ENCODE measurements around the gene TPRX1. TPM values are rescaled to one million over a fixed set of nuclear protein-coding genes. Genes with fewer than 3 reads are reported as not detected.
A peak's percentile ranks its signal among the peaks of the same experiment; 100 is the strongest.

TPRX1 gene
- total and polyA plus RNA-seq, 8 donors: not detected

DNA sequence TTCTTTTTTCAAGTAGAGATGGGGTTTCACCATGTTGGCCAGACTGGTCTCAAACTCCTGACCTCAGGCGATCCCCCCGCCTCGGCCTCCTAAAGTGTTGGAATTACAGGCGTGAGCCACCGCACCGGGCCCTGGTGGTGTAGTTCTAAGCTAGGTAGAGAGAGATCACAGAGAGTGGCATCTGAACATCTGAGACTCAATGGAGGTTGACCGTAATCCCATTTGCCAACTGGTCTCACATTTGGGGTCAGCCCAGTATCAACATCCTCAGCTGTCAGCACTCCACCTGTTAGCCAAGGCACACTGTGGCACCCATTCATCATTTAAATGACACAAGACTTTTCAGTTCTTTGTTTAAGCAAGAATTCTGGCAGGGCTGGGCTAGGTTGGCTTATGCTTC, 17.8 kb downstream of the TPRX1 start:
- Histone ChIP-seq H3K9me3 (no peaks in the 10 kb centered on the region), H3K27ac (no peak overlapping the region), H3K27me3 (no peaks in the 10 kb centered on the region), H3K36me3 (peaks cover 33 to 61% (median 57%) of the 10 kb centered on the region in 4 donors), H3K4me1 (peaks cover 5 to 34% (median 21%) of the 10 kb centered on the region in 4 donors), H3K4me3 (no peak overlapping the region)
- DNase-seq: no peak
- intact Hi-C loops (cut with DNase I; ENCODE audit: low total_unique reads): no loop called here
- WGBS, 5 donors: 90 to 100% (median 93%) methylated on average over 5 to 7 of the region's 7 CpGs
- no peak for TF ChIP-seq POLR2AphosphoS5 (IDR thresholded peaks at IDR 0.05)
- no peak for TF ChIP-seq EP300 (IDR thresholded peaks at IDR 0.05)

DNA sequence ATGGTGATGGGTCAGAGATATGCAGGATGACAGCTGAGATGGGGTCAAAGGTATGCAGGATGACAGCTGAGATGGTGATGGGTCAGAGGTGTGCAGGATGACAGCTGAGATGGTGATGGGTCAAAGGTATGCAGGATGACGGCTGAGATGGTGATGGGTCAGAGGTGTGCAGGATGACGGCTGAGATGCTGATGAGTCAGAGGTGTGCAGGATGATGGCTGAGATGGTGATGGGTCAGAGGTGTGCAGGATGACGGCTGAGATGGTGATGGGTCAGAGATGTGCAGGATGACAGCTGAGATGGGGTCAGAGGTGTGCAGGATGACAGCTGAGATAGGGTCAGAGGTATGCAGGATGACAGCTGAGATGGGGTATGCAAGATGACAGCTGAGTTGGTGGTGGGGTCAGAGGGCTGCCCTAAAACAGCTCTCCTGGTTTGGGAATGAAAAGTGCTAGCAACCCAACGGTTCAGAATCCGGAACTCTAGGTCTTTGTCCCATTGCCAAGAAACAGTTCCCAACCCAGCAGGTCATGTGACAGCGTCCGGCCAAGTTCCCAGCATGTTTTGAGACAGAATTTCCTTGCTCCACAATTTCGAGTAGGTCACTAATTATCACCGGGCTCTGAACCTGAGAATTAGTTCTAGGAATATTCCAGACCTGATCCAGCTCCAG, 22.6 kb downstream of the TPRX1 start:
- Histone ChIP-seq H3K4me1 (peaks cover 40 to 59% (median 47%) of the 10 kb centered on the region in 4 donors), H3K4me3 (peak overlapping the region in 2 of 4 donors; percentile 78 to 93), H3K27me3 (no peaks in the 10 kb centered on the region), H3K27ac (peak overlapping the region in 3 of 5 donors; percentile 95 to 97 (median 95)), H3K36me3 (peaks cover 39 to 62% (median 59%) of the 10 kb centered on the region in 4 donors), H3K9me3 (no peaks in the 10 kb centered on the region)
- intact Hi-C loops (cut with DNase I; ENCODE audit: low total_unique reads): no loop called here
- 29 to 46% (median 37%) methylated on average over 9 of the region's 9 CpGs for WGBS, 5 donors
- DNase-seq: peak in 1 of 2 donors; percentile 35
- peak in 2 of 3 donors; percentile 20 to 36 for TF ChIP-seq POLR2AphosphoS5 (IDR thresholded peaks at IDR 0.05)
- TF ChIP-seq EP300 (IDR thresholded peaks at IDR 0.05): no peak
- TF ChIP-seq, protein P1, sequence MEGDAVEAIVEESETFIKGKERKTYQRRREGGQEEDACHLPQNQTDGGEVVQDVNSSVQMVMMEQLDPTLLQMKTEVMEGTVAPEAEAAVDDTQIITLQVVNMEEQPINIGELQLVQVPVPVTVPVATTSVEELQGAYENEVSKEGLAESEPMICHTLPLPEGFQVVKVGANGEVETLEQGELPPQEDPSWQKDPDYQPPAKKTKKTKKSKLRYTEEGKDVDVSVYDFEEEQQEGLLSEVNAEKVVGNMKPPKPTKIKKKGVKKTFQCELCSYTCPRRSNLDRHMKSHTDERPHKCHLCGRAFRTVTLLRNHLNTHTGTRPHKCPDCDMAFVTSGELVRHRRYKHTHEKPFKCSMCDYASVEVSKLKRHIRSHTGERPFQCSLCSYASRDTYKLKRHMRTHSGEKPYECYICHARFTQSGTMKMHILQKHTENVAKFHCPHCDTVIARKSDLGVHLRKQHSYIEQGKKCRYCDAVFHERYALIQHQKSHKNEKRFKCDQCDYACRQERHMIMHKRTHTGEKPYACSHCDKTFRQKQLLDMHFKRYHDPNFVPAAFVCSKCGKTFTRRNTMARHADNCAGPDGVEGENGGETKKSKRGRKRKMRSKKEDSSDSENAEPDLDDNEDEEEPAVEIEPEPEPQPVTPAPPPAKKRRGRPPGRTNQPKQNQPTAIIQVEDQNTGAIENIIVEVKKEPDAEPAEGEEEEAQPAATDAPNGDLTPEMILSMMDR (IDR thresholded peaks at IDR 0.05): no peak
- no peak for TF ChIP-seq POLR2A (IDR thresholded peaks at IDR 0.05)

DNA sequence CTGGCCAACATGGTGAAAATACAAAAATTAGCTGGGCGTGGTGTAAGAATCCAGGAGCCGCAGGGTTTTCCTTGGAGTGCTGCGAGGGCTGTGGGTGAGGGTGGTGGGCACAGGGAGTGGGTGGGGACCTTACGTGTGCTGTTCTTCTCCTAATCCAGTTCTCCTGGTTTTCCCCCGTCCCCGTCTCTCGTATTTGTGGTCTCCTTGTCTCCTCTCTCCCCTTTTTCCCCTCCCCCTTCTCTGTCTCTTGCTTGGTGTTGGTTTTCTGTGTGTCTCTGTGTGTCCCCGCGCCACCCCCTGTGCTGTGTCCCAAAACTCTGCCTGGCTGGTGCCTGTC, 24.2 kb downstream of the TPRX1 start:
- Histone ChIP-seq H3K4me3 (peak overlapping the region; percentile 78 to 93 (median 86)), H3K27me3 (no peaks in the 10 kb centered on the region), H3K27ac (peak overlapping the region; percentile 66 to 97 (median 95)), H3K4me1 (peaks cover 40 to 59% (median 49%) of the 10 kb centered on the region in 4 donors), H3K36me3 (peaks cover 30 to 46% (median 44%) of the 10 kb centered on the region in 4 donors), H3K9me3 (no peaks in the 10 kb centered on the region)
- no peak for DNase-seq
- WGBS, 5 donors: 60 to 81% (median 74%) methylated on average over 9 of the region's 9 CpGs
- TF ChIP-seq, protein P1 (IDR thresholded peaks at IDR 0.05): no peak
- intact Hi-C loops (cut with DNase I; ENCODE audit: low total_unique reads): no loop called here

DNA sequence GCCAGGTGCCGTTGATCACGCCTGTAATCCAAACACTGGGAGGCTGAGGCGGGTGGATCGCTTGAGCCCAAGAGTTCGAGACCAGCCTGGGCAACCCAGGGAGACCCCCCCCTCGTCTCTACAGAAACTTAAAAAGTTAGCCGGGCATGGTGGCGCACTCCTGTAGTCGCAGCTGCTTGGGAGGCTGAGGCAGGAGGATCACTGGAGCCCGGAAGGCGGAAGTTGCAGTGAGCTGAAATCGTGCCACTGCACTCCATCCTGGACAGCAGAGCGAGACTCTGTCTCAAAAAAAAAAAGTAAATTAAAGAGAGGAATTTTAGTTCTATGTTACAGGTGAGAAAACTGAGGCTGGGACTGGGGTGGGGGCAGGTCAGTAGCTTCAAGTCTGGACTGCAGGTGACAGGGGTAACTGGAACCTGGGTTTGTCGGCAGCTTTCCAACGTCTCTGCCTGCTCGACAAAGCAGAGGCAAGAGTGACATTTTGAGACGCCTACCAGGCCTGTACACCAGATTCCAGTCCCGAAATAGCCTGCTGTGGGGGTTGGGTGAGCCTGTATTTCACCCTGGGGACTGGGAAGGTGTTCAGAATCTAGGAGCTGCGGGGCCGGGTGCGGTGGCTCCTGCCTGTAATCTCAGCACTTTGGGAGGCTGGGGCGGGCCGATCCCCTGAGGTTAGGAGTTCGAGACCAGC, 24.7 kb downstream of the TPRX1 start:
- peak overlapping the region; percentile 66 to 97 (median 95) for H3K27ac ChIP-seq

More for the DNA sequence above, 24.7 kb downstream of the TPRX1 start:
- peak; percentile 58 to 74 for DNase-seq
- Histone ChIP-seq H3K4me3 (peak overlapping the region; percentile 78 to 93 (median 86)), H3K4me1 (peaks cover 40 to 59% (median 49%) of the 10 kb centered on the region in 4 donors), H3K27me3 (no peaks in the 10 kb centered on the region), H3K36me3 (peaks cover 25 to 41% (median 38%) of the 10 kb centered on the region in 4 donors), H3K9me3 (no peaks in the 10 kb centered on the region)
- TF ChIP-seq POLR2AphosphoS5 (IDR thresholded peaks at IDR 0.05) (peak in 1 of 3 donors; percentile 41), EP300 (IDR thresholded peaks at IDR 0.05) (peak; percentile 21)
- TF ChIP-seq, protein P1 (IDR thresholded peaks at IDR 0.05): no peak
- 38 to 47% (median 43%) methylated on average over 24 of the region's 24 CpGs for WGBS, 5 donors
- intact Hi-C loops (cut with DNase I; ENCODE audit: low total_unique reads): no loop called here

All from stomach (tissue), 9 donors.